MCF 10A (cell line): ENCODE measurements around the gene ABCB8. TPM values are rescaled to one million over a fixed set of nuclear protein-coding genes. Genes with fewer than 3 reads are reported as not detected.

Source experiments
- BruUV-seq: library from RNA; stranded (reverse); fragments of 400-500 nt; replicated peaks from 2 replicates; lab custom pipeline; 2021; lab: Mats Ljungman, UMichigan
- CTCF ChIA-PET: fragments of 300-600 bp; sonication (Branson Sonifier 250); formaldehyde crosslinking; extraction: SDS; loops from one replicate; lab custom pipeline; 2021; ENCODE audit warnings: antibody characterized with exemption, inconsistent platforms; lab: Yijun Ruan, JAX
- POLR2A ChIA-PET: fragments of 300-600, 350-650 bp; sonication (Branson Sonifier 250); formaldehyde crosslinking; extraction: SDS; loops from one replicate; lab custom pipeline; 2020; ENCODE audit warnings: antibody characterized with exemption, inconsistent platforms; lab: Yijun Ruan, JAX
- DNase-seq: peaks from one replicate; pipeline ENCODE4 v3.0.0-alpha.2; 2018; ENCODE audit not compliant: unreplicated experiment
- H3K27ac Mint-ChIP-seq: one replicate; pipeline ENCODE4 v1.8.0; 2022; ENCODE audit warnings: mild to moderate bottlenecking, low read depth, mixed read lengths; ENCODE audit not compliant: unreplicated experiment
- H3K27me3 Mint-ChIP-seq: one replicate; pipeline ENCODE4 v1.8.0; 2022; ENCODE audit warnings: mixed read lengths; ENCODE audit not compliant: insufficient read depth, unreplicated experiment
- H3K36me3 Mint-ChIP-seq: one replicate; pipeline ENCODE4 v1.8.0; 2022; ENCODE audit warnings: mild to moderate bottlenecking, moderate library complexity, mixed read lengths; ENCODE audit not compliant: insufficient read depth, unreplicated experiment
- H3K4me1 Mint-ChIP-seq: one replicate; pipeline ENCODE4 v1.8.0; 2022; ENCODE audit warnings: mixed read lengths; ENCODE audit not compliant: insufficient read depth, unreplicated experiment
- H3K4me3 Mint-ChIP-seq: one replicate; pipeline ENCODE4 v1.8.0; 2022; ENCODE audit warnings: mild to moderate bottlenecking, moderate library complexity, mixed read lengths; ENCODE audit not compliant: unreplicated experiment
- H3K9me3 Mint-ChIP-seq: one replicate; pipeline ENCODE4 v1.8.0; 2022; ENCODE audit warnings: mixed read lengths; ENCODE audit not compliant: unreplicated experiment
- intact Hi-C: fragments of 100-400 bp; cut with micrococcal nuclease; formaldehyde crosslinking; loops from 2 replicates; pipeline ENCODE4 v1.14.1; 2022
- total RNA-seq: library from RNA; stranded (reverse); gene quantifications from 2 replicates; pipeline ENCODE4 v1.2.3, GENCODE V29; 2022
- TF ChIP-seq, protein P1 (sequence below): fragments of 200-600 bp; IDR thresholded peaks from one replicate; pipeline ENCODE4 v1.8.0; 2022; ENCODE audit warnings: antibody characterized with exemption, mild to moderate bottlenecking; ENCODE audit not compliant: unreplicated experiment

Gene ABCB8
- total RNA-seq, 1 experiment from 2014 or later: 73.4 TPM

DNA sequence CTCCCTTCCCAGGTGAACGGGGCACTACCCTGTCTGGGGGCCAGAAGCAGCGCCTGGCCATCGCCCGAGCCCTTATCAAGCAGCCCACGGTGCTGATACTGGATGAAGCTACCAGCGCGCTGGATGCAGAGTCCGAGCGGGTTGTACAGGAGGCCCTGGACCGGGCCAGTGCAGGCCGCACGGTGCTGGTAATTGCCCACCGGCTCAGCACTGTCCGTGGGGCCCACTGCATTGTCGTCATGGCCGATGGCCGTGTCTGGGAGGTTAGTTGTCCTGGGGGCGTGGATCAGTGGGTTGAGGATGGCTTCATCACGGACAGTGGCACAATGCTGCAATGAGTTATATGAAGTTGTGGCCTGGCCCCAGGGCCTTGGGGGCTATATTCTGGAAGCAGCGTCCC lies 15.7 kb downstream of the ABCB8 start:
- CTCF ChIA-PET: no interaction called here
- Mint-ChIP-seq H3K36me3 (peaks cover 17% of the 10 kb centered on the region), H3K9me3 (no peaks in the 10 kb centered on the region), H3K4me1 (peaks cover 20% of the 10 kb centered on the region), H3K27ac (no peak overlapping the region), H3K4me3 (no peak overlapping the region), H3K27me3 (no peaks in the 10 kb centered on the region)
- TF ChIP-seq, protein P1, sequence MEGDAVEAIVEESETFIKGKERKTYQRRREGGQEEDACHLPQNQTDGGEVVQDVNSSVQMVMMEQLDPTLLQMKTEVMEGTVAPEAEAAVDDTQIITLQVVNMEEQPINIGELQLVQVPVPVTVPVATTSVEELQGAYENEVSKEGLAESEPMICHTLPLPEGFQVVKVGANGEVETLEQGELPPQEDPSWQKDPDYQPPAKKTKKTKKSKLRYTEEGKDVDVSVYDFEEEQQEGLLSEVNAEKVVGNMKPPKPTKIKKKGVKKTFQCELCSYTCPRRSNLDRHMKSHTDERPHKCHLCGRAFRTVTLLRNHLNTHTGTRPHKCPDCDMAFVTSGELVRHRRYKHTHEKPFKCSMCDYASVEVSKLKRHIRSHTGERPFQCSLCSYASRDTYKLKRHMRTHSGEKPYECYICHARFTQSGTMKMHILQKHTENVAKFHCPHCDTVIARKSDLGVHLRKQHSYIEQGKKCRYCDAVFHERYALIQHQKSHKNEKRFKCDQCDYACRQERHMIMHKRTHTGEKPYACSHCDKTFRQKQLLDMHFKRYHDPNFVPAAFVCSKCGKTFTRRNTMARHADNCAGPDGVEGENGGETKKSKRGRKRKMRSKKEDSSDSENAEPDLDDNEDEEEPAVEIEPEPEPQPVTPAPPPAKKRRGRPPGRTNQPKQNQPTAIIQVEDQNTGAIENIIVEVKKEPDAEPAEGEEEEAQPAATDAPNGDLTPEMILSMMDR: no peak
- no peak for DNase-seq
- no TSS peak for BruUV-seq
- POLR2A ChIA-PET: no interaction called here
- intact Hi-C loops: no loop called here

DNA sequence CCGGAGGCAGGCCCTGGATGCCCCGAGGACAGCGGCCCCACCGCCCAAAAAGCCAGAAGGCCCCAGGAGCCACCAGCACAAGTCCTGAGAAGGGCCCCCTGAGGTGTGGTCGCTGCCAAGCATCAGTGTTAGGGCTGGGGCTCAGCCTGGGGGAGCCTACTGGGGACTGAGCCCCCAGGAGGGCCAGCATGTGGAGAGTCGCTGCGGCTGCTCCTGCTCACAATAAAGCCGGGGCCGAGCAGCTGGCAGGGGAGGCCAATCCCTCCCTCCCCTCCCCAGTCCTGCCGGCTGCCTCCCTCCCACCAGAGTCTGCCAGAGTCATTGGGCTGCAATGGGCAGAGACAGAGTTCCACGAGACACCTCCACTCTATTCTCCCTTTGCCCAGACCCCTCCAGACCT lies 17.0 kb downstream of the ABCB8 start:
- Mint-ChIP-seq H3K9me3 (no peaks in the 10 kb centered on the region), H3K36me3 (peaks cover 9% of the 10 kb centered on the region), H3K27ac (no peak overlapping the region), H3K4me3 (no peak overlapping the region), H3K4me1 (peaks cover 10% of the 10 kb centered on the region), H3K27me3 (no peaks in the 10 kb centered on the region)
- no peak for DNase-seq
- ChIA-PET CTCF (interaction anchor here (0.5 to 0.9 kb wide), 2 partner anchors 17 to 66 kb away, joined by 4 to 6 read pairs; partner anchors contain the start of gene ABCB8), POLR2A (no interaction called here)
- intact Hi-C loops: no loop called here
- BruUV-seq: no TSS peak
- TF ChIP-seq, protein P1: no peak

DNA sequence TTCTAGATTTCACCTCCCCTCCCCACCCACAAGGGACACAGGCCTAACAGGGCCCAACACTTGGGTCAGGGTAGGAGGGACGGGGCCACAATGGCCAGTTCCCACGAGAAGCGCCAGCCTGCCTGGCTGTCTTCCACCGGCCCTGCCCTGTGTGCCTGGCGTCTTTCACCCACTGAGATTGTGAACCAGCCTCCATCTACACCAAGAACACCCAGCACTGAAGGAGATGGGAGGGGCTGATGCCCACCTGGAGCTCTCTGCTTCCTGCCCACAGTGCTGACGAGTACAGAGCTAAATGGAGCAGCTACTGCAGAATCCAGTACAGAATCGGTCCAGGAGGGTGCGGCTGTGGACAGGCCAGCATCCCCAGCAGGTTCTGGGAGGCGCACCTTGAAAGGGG lies 17.7 kb downstream of the ABCB8 start:
- POLR2A ChIA-PET: interaction anchor here (0.8 to 1.4 kb wide), 3 partner anchors 11 to 21 kb away, joined by 3 to 6 read pairs (median 3); partner anchors contain the start of gene CDK5
- CTCF ChIA-PET: interaction anchor here (1.1 kb wide), 1 partner anchor 65 kb away, joined by 3 read pairs; no protein-coding TSS in a partner anchor
- TF ChIP-seq, protein P1: no peak
- Mint-ChIP-seq H3K4me3 (no peak overlapping the region), H3K9me3 (no peaks in the 10 kb centered on the region), H3K36me3 (peaks cover 8% of the 10 kb centered on the region), H3K4me1 (peaks cover 10% of the 10 kb centered on the region), H3K27ac (no peak overlapping the region), H3K27me3 (no peaks in the 10 kb centered on the region)
- intact Hi-C loops: no loop called here
- DNase-seq: no peak
- TSS peak; percentile 10 for BruUV-seq

DNA sequence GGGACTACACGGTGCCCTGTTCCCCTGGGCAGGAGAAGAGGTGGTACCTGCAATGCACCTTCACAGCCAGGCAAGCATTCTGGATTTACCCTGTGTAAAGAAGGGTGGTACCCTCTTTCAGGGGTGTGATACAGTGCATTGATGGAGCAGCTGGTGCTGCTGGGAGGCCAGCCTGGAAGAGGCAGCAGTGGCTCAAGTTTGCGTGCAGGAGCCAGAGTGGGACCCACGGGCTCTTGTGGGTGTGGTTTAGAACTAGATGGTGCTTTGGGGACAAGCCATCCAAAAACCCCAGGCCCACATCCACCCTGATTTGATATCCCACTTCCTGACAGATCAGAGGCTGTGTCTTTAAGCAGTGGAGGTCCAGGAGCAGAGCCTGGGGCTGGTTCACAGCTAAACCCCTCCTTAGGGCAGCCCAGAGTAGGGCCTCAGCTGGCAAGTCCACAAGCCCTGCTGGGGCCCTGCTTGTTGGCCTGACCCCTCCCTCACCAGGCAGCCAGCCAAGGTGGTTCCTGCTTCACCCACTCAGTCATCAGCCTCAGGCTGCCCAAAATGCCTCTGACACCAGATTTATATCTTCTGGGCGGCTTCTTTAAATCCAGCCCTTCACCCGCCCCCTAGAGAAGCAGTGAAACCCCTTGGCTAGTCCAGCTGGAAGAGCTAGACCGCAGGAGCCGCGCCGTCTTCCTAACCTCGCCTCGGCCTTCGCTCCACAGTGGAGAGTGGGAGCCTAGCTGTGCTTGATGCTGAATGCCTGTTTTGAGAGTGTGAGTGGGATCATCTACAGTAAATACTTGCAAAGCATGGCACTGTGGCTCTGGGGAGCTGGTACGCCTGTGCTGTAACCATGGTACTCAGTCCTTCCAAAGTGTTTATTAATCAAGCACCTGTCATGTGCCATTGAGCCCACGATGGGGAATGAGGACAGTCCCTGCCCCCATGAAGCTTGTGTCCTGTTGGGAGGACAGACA lies 18.6 kb downstream of the ABCB8 start:
- ChIA-PET CTCF (interaction anchor here (0.6 to 1.5 kb wide), 4 partner anchors 19 to 1240 kb away, joined by 3 to 4 read pairs (median 3); partner anchors contain the start of gene ABCB8), POLR2A (interaction anchor here (0.7 to 1.4 kb wide), 5 partner anchors 10 to 67 kb away, joined by 3 to 6 read pairs (median 4); partner anchors contain the start of genes CDK5, FASTK and SLC4A2)
- Mint-ChIP-seq H3K9me3 (no peaks in the 10 kb centered on the region), H3K27ac (peak overlapping the region; percentile 50), H3K4me3 (no peak overlapping the region), H3K36me3 (peaks cover 8% of the 10 kb centered on the region), H3K4me1 (peaks cover 10% of the 10 kb centered on the region), H3K27me3 (no peaks in the 10 kb centered on the region)
- TF ChIP-seq, protein P1: no peak
- DNase-seq: peak; percentile 70
- BruUV-seq: no TSS peak
- intact Hi-C loops: no loop called here
